Endothelial cell of umbilical vein (primary cell): ENCODE results near the gene DHRS12. TPM values are rescaled to one million over a fixed set of nuclear protein-coding genes. Genes with fewer than 3 reads are reported as not detected.

Source experiments
- BruUV-seq: library from RNA; stranded (reverse); fragments of 400-500 nt; replicated peaks from 2 replicates; lab custom pipeline; 2021; lab: Mats Ljungman, UMichigan
- CTCF ChIA-PET: fragments of 300-600, 350-600 bp; sonication (Branson Sonifier 250); formaldehyde crosslinking; loops from one replicate; lab custom pipeline; 2021; ENCODE audit warnings: antibody characterized with exemption, inconsistent platforms; lab: Charles Lee
- POLR2A ChIA-PET: fragments of 300-600, 350-600 bp; sonication (Branson Sonifier 250); formaldehyde crosslinking; loops from one replicate; lab custom pipeline; 2021; ENCODE audit warnings: antibody characterized with exemption, inconsistent platforms; lab: Charles Lee
- DNase-seq: peaks from one replicate; pipeline ENCODE4 v3.0.0-alpha.2; 2011; ENCODE audit warnings: low read depth, low spot score
- FAIRE-seq: peaks from 2 replicates; lab custom pipeline; 2011; peaks lifted over from hg19 to GRCh38; lab: Jason Lieb, UNC
- H2AFZ ChIP-seq: 2 replicates; pipeline ENCODE4 v1.6.0; 2012; ENCODE audit warnings: low read depth, low read length, control low read depth, inconsistent platforms
- H3K27ac ChIP-seq: 2 replicates; pipeline ENCODE4 v1.5.1; 2011; ENCODE audit warnings: low read depth, mild to moderate bottlenecking, control low read depth, low read length, moderate library complexity; ENCODE audit not compliant: insufficient read depth
- H3K27me3 ChIP-seq, 2 experiments: 2 replicates each; pipeline versions ENCODE4 v1.6.0 to v1.6.1; 2011; ENCODE audit warnings: low read length in 2 of 2, mixed read lengths in 1 of 2; ENCODE audit not compliant: control insufficient read depth in 2 of 2, insufficient read depth in 2 of 2
- H3K36me3 ChIP-seq, 2 experiments: 2 replicates in 1 of 2; 3 replicates in 1 of 2; pipeline ENCODE4 v1.5.1; 2011; ENCODE audit warnings: low read length in 2 of 2, mild to moderate bottlenecking in 1 of 2, moderate library complexity in 1 of 2; ENCODE audit not compliant: control insufficient read depth in 2 of 2, insufficient read depth in 2 of 2; ENCODE audit errors: extremely low read depth in 1 of 2
- H3K4me1 ChIP-seq: 3 replicates; pipeline ENCODE4 v1.5.1; 2011; ENCODE audit warnings: mild to moderate bottlenecking, low read length; ENCODE audit not compliant: control insufficient read depth, insufficient read depth; ENCODE audit errors: extremely low read depth
- H3K4me2 ChIP-seq: 2 replicates; pipeline ENCODE4 v1.6.1; 2011; ENCODE audit warnings: low read length, control low read depth, mixed read lengths; ENCODE audit not compliant: insufficient read depth
- H3K4me3 ChIP-seq, 3 experiments: fragments of 200-600 bp in 1 of 3; sonication (generic), shearing (Covaris generic) in 1 of 3; replicated peaks in 1 of 3; 2 replicates each; pipeline ENCODE4 v1.5.1; 2011 to 2016; ENCODE audit warnings: control low read depth in 3 of 3, low read length in 3 of 3, mild to moderate bottlenecking in 2 of 3, inconsistent platforms in 1 of 3, low read depth in 1 of 3, moderate library complexity in 1 of 3; ENCODE audit not compliant: insufficient read depth in 1 of 3
- H3K79me2 ChIP-seq: 2 replicates; pipeline ENCODE4 v1.6.0; 2012; ENCODE audit warnings: low read length, inconsistent platforms; ENCODE audit not compliant: control insufficient read depth, insufficient read depth
- H3K9ac ChIP-seq: replicated peaks from 2 replicates; pipeline ENCODE3; 2011; ENCODE audit warnings: low read length, control low read depth; ENCODE audit not compliant: insufficient read depth; ENCODE audit errors: extremely low read depth
- H3K9me1 ChIP-seq: replicated peaks from 3 replicates; pipeline ENCODE4 v1.6.0; 2011; ENCODE audit warnings: mild to moderate bottlenecking, low read length; ENCODE audit not compliant: control insufficient read depth, insufficient read depth; ENCODE audit errors: extremely low read depth
- H3K9me3 ChIP-seq: replicated peaks from 2 replicates; pipeline ENCODE4 v1.5.1; 2012; ENCODE audit warnings: low read length, inconsistent platforms; ENCODE audit not compliant: control insufficient read depth, insufficient read depth
- H4K20me1 ChIP-seq: replicated peaks from 2 replicates; pipeline ENCODE3; 2011; ENCODE audit warnings: mild to moderate bottlenecking, low read length; ENCODE audit not compliant: control insufficient read depth, insufficient read depth; ENCODE audit errors: extremely low read depth
- CTCF ChIP-seq, 2 donors: IDR thresholded peaks; 1 replicate in 1 of 2; 2 replicates in 1 of 2; pipeline ENCODE4 v1.5.1; 2011; ENCODE audit warnings: low read length in 2 of 2, mild to moderate bottlenecking in 2 of 2, moderate library complexity in 2 of 2, control low read depth in 1 of 2, inconsistent platforms in 1 of 2, low read depth in 1 of 2; ENCODE audit not compliant: insufficient read depth in 1 of 2; ENCODE audit errors: extremely low read depth in 1 of 2
- EZH2 ChIP-seq: IDR thresholded peaks from 2 replicates; pipeline ENCODE4 v1.6.1; 2012; ENCODE audit warnings: borderline replicate concordance, low read depth, mild to moderate bottlenecking, moderate library complexity, low read length, inconsistent platforms; ENCODE audit not compliant: severe bottlenecking
- FOS ChIP-seq: IDR thresholded peaks from 2 replicates; pipeline ENCODE4 v1.6.1; 2011; ENCODE audit warnings: mild to moderate bottlenecking, low read length, moderate library complexity, borderline replicate concordance; ENCODE audit not compliant: insufficient read depth
- GATA2 ChIP-seq: IDR thresholded peaks from 2 replicates; pipeline ENCODE4 v1.7.0; 2011; ENCODE audit warnings: low read depth, mild to moderate bottlenecking, moderate library complexity, mixed read lengths, low read length; ENCODE audit not compliant: insufficient read length, insufficient read depth
- JUN ChIP-seq: IDR thresholded peaks from 2 replicates; pipeline ENCODE4 v1.6.1; 2011; ENCODE audit warnings: borderline replicate concordance, low read depth; ENCODE audit not compliant: insufficient read length, insufficient read depth
- MAX ChIP-seq: IDR thresholded peaks from 2 replicates; pipeline ENCODE4 v1.6.1; 2011; ENCODE audit not compliant: insufficient read depth, insufficient read length
- MYC ChIP-seq: IDR thresholded peaks from one replicate; pipeline ENCODE4 v1.6.1; 2011; ENCODE audit warnings: mild to moderate bottlenecking, low read depth, low read length
- POLR2A ChIP-seq: IDR thresholded peaks from 2 replicates; pipeline ENCODE4 v1.6.1; 2012; ENCODE audit warnings: low read depth, mild to moderate bottlenecking, control low read depth, low read length
- POLR2AphosphoS5 ChIP-seq: IDR thresholded peaks from 2 replicates; pipeline ENCODE4 v1.6.1; 2012; ENCODE audit warnings: low read depth, mild to moderate bottlenecking, control low read depth, low read length, moderate library complexity; ENCODE audit not compliant: insufficient read depth
- dilution Hi-C: fragments of 300-500 bp; cut with MboI; formaldehyde crosslinking; loops from one replicate; pipeline ENCODE4 v1.15.0; 2019; ENCODE audit warnings: low sequenced_read_pairs; ENCODE audit not compliant: extremely low pct_ligation_motif_present
- intact Hi-C: fragments of 100-400 bp; cut with micrococcal nuclease; formaldehyde crosslinking; loops from one replicate; pipeline ENCODE4 v1.10.0; 2022
- polyA plus RNA-seq, 4 experiments: library from polyadenylated mRNA; depleted of rRNA in 3 of 4; stranded (reverse) in 3 of 4; unstranded in 1 of 4; fragments of >200 nt; gene quantifications; 2 replicates each; pipeline versions ENCODE4 v1.2.1 to v1.2.3, GENCODE V29; 2011 to 2012; ENCODE audit warnings: missing spikeins in 1 of 4
- total RNA-seq: library from RNA; stranded (reverse); gene quantifications from 2 replicates; pipeline ENCODE4 v1.2.3, GENCODE V29; 2021

The DHRS12 gene
- total and polyA plus RNA-seq, 2 donors (not counting 3 experiments of a cell fraction or from before 2014, with no cell fraction given) = 8.9 to 9.1 TPM

GRCh38 chr13:51742031-51742430 is 61.9 kb downstream of the DHRS12 start:
- no peaks in the 10 kb centered on the region for H3K9me1 ChIP-seq
- H2AFZ ChIP-seq = no peak overlapping the region
- dilution Hi-C loops (no loop called here), intact Hi-C loops (no loop called here)
- no peaks in the 10 kb centered on the region for H3K9me3 ChIP-seq
- POLR2A ChIA-PET = no interaction called here
- no TSS peak for BruUV-seq
- H3K36me3 ChIP-seq = no peaks in the 10 kb centered on the region
- FAIRE-seq (no peak), DNase-seq (no peak)
- no peak for TF ChIP-seq FOS
- TF ChIP-seq JUN = no peak
- TF ChIP-seq CTCF (IDR thresholded peaks at IDR 0.05; ENCODE audit: extremely low read depth in 1 of 2, insufficient read depth in 1 of 2, low read depth in 1 of 2, low read length in 2 of 2) = no peak
- no peak for TF ChIP-seq MYC
- no peak for TF ChIP-seq MAX
- TF ChIP-seq GATA2 = no peak
- no peak for TF ChIP-seq EZH2
- no peak for TF ChIP-seq POLR2A
- TF ChIP-seq POLR2AphosphoS5 = no peak
- no peak overlapping the region for H3K4me3 ChIP-seq
- no peak overlapping the region for H3K9ac ChIP-seq
- no peaks in the 10 kb centered on the region for H3K79me2 ChIP-seq
- no peak overlapping the region for H3K4me2 ChIP-seq
- peaks cover 4% of the 10 kb centered on the region for H3K4me1 ChIP-seq
- no peaks in the 10 kb centered on the region for H4K20me1 ChIP-seq
- no peaks in the 10 kb centered on the region for H3K27me3 ChIP-seq
- H3K27ac ChIP-seq = no peak overlapping the region
- CTCF ChIA-PET = interaction anchor here (0.5 to 2.4 kb wide), 8 partner anchors 8 to 386 kb away, joined by 3 to 11 read pairs (median 4); no protein-coding TSS in a partner anchor
